Uterus (tissue), 4 donors: ENCODE measurements around the gene RALB. TPM values are rescaled to one million over a fixed set of nuclear protein-coding genes. Genes with fewer than 3 reads are reported as not detected.

Experiments used
- DNase-seq, 2 donors: peaks; one replicate each; pipeline ENCODE4 v3.0.0-alpha.2; 2019 to 2020
- H3K27ac ChIP-seq, 2 donors: fragments of 200-600 bp; sonication (generic); 1 replicate in 1 of 2; 2 replicates in 1 of 2; pipeline ENCODE4 v1.5.1; 2016 to 2018
- H3K27me3 ChIP-seq, 2 donors: fragments of 200-600 bp; sonication (generic); one replicate each; pipeline ENCODE4 v1.5.1; 2018 to 2019; ENCODE audit warnings: control low read depth in 1 of 2
- H3K36me3 ChIP-seq, 2 donors: fragments of 200-600 bp; sonication (generic); one replicate each; pipeline ENCODE4 v1.5.1; 2019; ENCODE audit warnings: control low read depth in 1 of 2
- H3K4me1 ChIP-seq, 2 donors: fragments of 200-600 bp; sonication (generic); one replicate each; pipeline ENCODE4 v1.5.1; 2018 to 2019; ENCODE audit warnings: control low read depth in 1 of 2
- H3K4me3 ChIP-seq, 2 donors: fragments of 200-600 bp; sonication (generic); 1 replicate in 1 of 2; 2 replicates in 1 of 2; pipeline ENCODE4 v1.5.1; 2018 to 2019; ENCODE audit warnings: mild to moderate bottlenecking in 1 of 2
- H3K9me3 ChIP-seq, 2 donors: fragments of 200-600 bp; sonication (generic); one replicate each; pipeline ENCODE4 v1.5.1; 2019; ENCODE audit warnings: control low read depth in 1 of 2
- POLR2A ChIP-seq, 2 donors: fragments of 450-650 bp; IDR thresholded peaks; one replicate each; pipeline ENCODE4 v1.6.1; 2016; ENCODE audit warnings: antibody characterized with exemption in 2 of 2, mild to moderate bottlenecking in 1 of 2, moderate library complexity in 1 of 2
- intact Hi-C: fragments of 100-400 bp; cut with DNase I; formaldehyde crosslinking; loops from one replicate; pipeline ENCODE4 v1.15.1; 2023; ENCODE audit warnings: low total_unique reads
- total RNA-seq, 4 donors: library from RNA; depleted of rRNA in 3 of 4; stranded (reverse); fragments of >200 nt in 3 of 4; gene quantifications; one replicate each; pipeline versions ENCODE4 v1.1.0 to v1.2.4, GENCODE V29; 2014 to 2023
- TF ChIP-seq, protein P1 (sequence below), 4 experiments: fragments of 200-600 bp in 2 of 4; fragments of 450-650 bp in 2 of 4; sonication (generic) in 2 of 4; IDR thresholded peaks; one replicate each; pipeline ENCODE4 v1.5.1; 2016 to 2019; ENCODE audit warnings: antibody characterized with exemption in 4 of 4, mild to moderate bottlenecking in 2 of 4, moderate library complexity in 1 of 4
- donor health status: DM: yes; HTN: yes; CAD: no.

RALB gene
- total RNA-seq, 4 donors from 2014 or later, result 54.1 to 96.7 (median 78.2) TPM

GRCh38 chr2:120221616-120222015 lies 31.0 kb upstream of the RALB start:
- no peaks in the 10 kb centered on the region for H3K36me3 ChIP-seq
- no peaks in the 10 kb centered on the region for H3K27me3 ChIP-seq
- no peaks in the 10 kb centered on the region for H3K9me3 ChIP-seq
- no peak for TF ChIP-seq POLR2A (IDR thresholded peaks at IDR 0.05)
- TF ChIP-seq, protein P1, sequence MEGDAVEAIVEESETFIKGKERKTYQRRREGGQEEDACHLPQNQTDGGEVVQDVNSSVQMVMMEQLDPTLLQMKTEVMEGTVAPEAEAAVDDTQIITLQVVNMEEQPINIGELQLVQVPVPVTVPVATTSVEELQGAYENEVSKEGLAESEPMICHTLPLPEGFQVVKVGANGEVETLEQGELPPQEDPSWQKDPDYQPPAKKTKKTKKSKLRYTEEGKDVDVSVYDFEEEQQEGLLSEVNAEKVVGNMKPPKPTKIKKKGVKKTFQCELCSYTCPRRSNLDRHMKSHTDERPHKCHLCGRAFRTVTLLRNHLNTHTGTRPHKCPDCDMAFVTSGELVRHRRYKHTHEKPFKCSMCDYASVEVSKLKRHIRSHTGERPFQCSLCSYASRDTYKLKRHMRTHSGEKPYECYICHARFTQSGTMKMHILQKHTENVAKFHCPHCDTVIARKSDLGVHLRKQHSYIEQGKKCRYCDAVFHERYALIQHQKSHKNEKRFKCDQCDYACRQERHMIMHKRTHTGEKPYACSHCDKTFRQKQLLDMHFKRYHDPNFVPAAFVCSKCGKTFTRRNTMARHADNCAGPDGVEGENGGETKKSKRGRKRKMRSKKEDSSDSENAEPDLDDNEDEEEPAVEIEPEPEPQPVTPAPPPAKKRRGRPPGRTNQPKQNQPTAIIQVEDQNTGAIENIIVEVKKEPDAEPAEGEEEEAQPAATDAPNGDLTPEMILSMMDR (IDR thresholded peaks at IDR 0.05), result no peak
- no peak overlapping the region for H3K4me3 ChIP-seq
- intact Hi-C loops, result loop anchor here (10.0 kb wide), 1 partner anchor 93 kb away; no protein-coding TSS in a partner anchor
- DNase-seq, result no peak
- no peaks in the 10 kb centered on the region for H3K4me1 ChIP-seq
- H3K27ac ChIP-seq, result no peak overlapping the region

DNA sequence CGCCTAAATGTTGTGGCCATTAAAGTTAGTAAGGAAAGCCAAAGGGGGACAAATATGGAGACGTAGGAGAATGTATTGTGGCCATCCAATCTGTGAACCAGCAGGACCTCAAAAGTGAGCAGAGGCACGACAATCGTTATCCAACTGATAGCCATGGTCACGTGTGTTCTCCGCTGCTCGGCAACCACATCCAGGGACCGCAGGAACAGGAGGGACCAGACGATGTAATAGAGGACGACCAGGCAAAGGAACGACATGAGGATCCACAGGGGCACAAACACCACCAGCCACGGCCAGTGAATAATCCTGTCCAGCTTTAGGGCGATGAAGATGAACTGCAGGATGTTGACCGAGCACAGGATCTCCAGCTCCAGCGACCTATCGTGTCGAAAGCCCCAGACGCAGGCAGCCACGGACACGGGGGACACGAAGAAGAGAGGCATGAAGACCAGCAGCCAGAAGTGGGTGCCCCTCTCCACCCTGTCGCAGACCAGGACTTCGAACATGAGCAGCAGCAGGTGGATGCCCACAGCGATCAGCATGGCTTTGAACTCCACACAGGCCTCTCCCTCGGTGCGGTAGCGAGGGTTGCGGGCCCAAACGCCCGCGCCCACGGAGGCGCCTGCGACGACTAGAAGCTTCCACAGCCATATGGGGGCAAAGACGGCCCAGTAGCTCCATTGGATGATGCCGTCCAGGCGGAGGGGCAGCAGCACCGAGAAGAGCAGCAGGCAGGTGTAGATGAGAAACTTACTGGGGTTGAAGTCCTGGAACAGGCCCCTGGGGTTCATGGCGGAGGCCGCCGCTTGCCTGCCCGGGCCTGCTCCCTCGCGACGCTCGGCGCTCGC lies 30.2 kb upstream of the RALB start:
- Histone ChIP-seq H3K27ac (peak overlapping the region; percentile 83 to 87), H3K4me1 (no peaks in the 10 kb centered on the region), H3K27me3 (no peaks in the 10 kb centered on the region), H3K36me3 (no peaks in the 10 kb centered on the region), H3K4me3 (peak overlapping the region; percentile 57 to 58), H3K9me3 (no peaks in the 10 kb centered on the region)
- intact Hi-C loops, result loop anchor here (10.0 kb wide), 1 partner anchor 92 kb away; no protein-coding TSS in a partner anchor
- no peak for DNase-seq
- TF ChIP-seq, protein P1 (IDR thresholded peaks at IDR 0.05), result no peak

DNA sequence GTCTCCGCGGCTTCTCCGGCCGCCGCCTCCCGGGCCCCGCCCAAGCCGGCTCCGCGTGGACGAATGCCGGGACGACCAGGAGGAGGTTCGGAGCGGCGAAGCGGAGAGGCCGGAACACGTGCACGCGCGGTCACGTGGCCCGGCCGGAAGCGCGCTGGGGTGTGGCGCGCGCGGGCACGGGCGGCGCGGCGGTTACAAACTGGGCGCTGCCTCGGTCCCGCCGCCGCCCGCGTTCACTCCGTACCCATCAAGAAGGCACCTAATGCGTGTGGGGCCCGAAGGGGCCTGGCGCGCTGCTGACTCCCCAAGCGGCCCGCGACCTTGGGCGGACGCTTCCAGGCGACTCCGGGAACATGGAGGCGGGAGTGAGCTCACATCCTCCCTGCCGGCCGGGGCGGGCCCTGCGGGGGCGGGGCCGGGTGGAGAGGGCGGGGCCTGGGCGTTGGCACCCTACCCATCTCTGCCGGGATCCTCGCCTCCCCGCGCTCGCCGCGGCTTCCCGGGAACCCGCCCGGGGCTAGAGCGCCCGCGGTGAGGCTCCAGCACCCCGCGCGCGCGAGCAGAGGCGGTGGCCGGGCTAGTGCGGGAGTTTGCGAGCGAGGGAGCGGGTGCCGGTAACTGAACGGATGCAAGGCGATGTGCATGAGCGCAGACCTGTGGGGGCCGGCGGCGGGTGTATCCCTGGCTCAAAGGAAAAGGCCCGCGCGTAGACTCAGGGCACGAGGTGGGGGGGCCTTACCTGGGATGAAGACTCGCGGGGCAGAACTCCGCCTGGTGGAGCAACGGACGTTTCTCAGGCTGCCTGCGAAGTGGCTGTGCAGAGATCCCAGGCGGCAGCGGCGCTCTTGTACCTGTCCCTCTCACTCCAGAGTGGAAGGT lies 29.4 kb upstream of the RALB start, which contains the start of gene TMEM185B:
Gene TMEM185B (minus strand): TSS at position 367 of the 879 bp plus-strand sequence. CDS start 424 bp downstream, outside the sequence.
- Histone ChIP-seq H3K9me3 (no peaks in the 10 kb centered on the region), H3K4me3 (peak within 1 kb of the TSS; percentile 57 to 58), H3K27ac (peak within 1 kb of the TSS; percentile 83 to 87), H3K27me3 (no peaks in the 10 kb centered on the region), H3K4me1 (no peaks in the 10 kb centered on the region), H3K36me3 (no peaks in the 10 kb centered on the region)
- peak; percentile 85 to 95 for DNase-seq
- intact Hi-C loops, result loop anchor here (10.0 kb wide), 1 partner anchor 92 kb away; no protein-coding TSS in a partner anchor
- TF ChIP-seq, protein P1 (IDR thresholded peaks at IDR 0.05), result peak in 2 of 4 experiments; percentile 35 to 39
- TF ChIP-seq POLR2A (IDR thresholded peaks at IDR 0.05), result peak; percentile 38 to 75

DNA sequence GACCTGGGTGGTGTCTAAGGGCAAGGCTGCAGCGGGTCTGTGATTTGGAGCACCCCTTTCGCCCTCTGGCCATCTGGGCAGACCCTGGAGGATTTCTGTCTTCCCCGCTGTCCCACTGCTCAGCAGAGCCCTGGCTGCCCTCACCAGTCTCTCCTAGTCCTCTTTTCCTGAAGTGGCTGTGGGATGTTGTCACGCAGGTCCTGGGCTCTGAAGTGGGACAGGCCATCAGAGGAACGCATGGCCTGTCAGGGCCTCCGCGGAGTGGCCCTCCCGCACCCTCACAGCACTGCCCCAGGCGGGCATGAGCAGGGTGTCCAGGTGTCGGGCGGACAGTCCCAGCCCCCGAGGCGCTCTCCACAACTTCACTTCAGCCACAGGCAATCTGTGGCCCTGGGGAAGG lies 28.4 kb upstream of the RALB start:
- H3K9me3 ChIP-seq, result no peaks in the 10 kb centered on the region
- no peak overlapping the region for H3K4me3 ChIP-seq
- intact Hi-C loops, result loop anchor here (10.0 kb wide), 1 partner anchor 91 kb away; no protein-coding TSS in a partner anchor
- TF ChIP-seq, protein P1 (IDR thresholded peaks at IDR 0.05), result no peak
- no peak for TF ChIP-seq POLR2A (IDR thresholded peaks at IDR 0.05)
- no peak for DNase-seq
- H3K27me3 ChIP-seq, result no peaks in the 10 kb centered on the region
- H3K4me1 ChIP-seq, result no peaks in the 10 kb centered on the region
- H3K27ac ChIP-seq, result peak overlapping the region in 1 of 2 donors; percentile 83
- no peaks in the 10 kb centered on the region for H3K36me3 ChIP-seq
